ENCODE results near the gene MSTO1.

GRCh38 chr1:155622191-155622590 is 12.2 kb downstream of the MSTO1 start:
- TF ChIP-seq SUZ12 (IDR thresholded peaks at IDR 0.05; ENCODE audit: extremely low read depth, insufficient read depth, insufficient read length) = no peak
- no peak for TF ChIP-seq ZNF274 (IDR thresholded peaks at IDR 0.05; ENCODE audit: low read depth, low read length)
- no peak for TF ChIP-seq YY1 (IDR thresholded peaks at IDR 0.05; ENCODE audit: insufficient read depth, insufficient read length)
